Skin epidermis (tissue), 12 donors: Measurements from ENCODE around the gene POLDIP3.
"Not testable (repeated sequence)": the region's sequence is repeated elsewhere in the genome, so short reads cannot be mapped to it uniquely, and the experiment has no call there.

Source experiments
- H3K27ac ChIP-seq, 21 experiments: fragments of 200-600 bp; sonication (generic) in 11 of 21; one replicate each; pipeline ENCODE4 v1.5.0; 2020; ENCODE audit warnings: mild to moderate bottlenecking in 3 of 21, inconsistent platforms in 2 of 21, moderate library complexity in 2 of 21
- H3K4me3 ChIP-seq, 7 experiments: fragments of 200-600 bp; sonication (generic) in 2 of 7; one replicate each; pipeline ENCODE4 v1.5.0; 2020; ENCODE audit warnings: inconsistent platforms in 2 of 7, mild to moderate bottlenecking in 2 of 7, moderate library complexity in 1 of 7

POLDIP3 gene

DNA sequence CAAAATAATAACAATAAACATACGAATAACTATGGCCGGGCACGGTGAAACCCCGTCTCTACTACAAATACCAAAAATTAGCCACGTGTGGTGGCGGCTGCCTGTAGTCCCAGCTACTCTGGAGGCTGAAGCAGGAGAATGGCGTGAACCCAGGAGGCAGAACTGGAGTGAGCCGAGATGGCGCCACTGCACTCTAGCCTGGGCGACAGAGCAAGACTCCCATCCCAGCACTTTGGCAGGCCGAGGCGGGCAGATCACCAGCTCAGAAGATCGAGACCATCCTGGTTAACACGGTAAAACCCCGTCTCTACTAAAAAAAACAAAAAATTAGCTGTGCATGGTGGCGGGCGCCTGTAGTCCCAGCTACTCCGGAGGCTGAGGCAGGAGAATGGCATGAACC, 78.0 kb downstream of the POLDIP3 start:
- not testable (repeated sequence) for H3K4me3 ChIP-seq
- peak overlapping the region in 9 of 21 experiments; percentile 22 to 61 (median 42) for H3K27ac ChIP-seq

GRCh38 chr22:42536166-42536565, 78.5 kb downstream of the POLDIP3 start:
- H3K27ac ChIP-seq = peak overlapping the region in 3 of 21 experiments; percentile 37 to 58 (median 54)

GRCh38 chr22:42535082-42535731, 79.5 kb downstream of the POLDIP3 start:
- not testable (repeated sequence) for H3K27ac ChIP-seq, H3K4me3 ChIP-seq

More at GRCh38 chr22:42536166-42536565, 78.5 kb downstream of the POLDIP3 start:
- H3K4me3 ChIP-seq = no peak overlapping the region
